ENCODE measurements around the gene HNRNPD. TPM values are rescaled to one million over a fixed set of nuclear protein-coding genes. Genes with fewer than 3 reads are reported as not detected.
"Not testable (repeated sequence)": the region's sequence is repeated elsewhere in the genome, so short reads cannot be mapped to it uniquely, and the experiment has no call there.

HNRNPD gene
- total RNA-seq, 1 experiment from 2014 or later = 88.7 TPM

DNA sequence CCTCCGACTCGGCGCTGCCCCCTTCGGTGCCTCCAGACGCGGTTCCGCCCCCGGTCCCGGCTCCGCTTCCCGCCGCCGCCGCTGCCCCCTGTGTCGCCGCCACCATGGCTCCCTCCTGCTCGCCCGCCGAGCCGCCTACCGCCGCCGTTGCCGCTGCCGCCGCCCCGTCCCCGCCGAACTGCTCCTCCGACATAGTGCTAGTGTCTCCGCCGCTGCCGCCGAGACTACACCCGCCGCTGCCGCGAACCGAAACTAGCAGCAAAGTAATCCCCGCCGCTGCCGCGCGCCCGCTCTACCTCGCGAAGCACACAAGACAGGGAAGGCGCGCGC is 340 bp downstream of the HNRNPD start:
- no peak for DNase-seq (ENCODE audit: low read depth)

DNA sequence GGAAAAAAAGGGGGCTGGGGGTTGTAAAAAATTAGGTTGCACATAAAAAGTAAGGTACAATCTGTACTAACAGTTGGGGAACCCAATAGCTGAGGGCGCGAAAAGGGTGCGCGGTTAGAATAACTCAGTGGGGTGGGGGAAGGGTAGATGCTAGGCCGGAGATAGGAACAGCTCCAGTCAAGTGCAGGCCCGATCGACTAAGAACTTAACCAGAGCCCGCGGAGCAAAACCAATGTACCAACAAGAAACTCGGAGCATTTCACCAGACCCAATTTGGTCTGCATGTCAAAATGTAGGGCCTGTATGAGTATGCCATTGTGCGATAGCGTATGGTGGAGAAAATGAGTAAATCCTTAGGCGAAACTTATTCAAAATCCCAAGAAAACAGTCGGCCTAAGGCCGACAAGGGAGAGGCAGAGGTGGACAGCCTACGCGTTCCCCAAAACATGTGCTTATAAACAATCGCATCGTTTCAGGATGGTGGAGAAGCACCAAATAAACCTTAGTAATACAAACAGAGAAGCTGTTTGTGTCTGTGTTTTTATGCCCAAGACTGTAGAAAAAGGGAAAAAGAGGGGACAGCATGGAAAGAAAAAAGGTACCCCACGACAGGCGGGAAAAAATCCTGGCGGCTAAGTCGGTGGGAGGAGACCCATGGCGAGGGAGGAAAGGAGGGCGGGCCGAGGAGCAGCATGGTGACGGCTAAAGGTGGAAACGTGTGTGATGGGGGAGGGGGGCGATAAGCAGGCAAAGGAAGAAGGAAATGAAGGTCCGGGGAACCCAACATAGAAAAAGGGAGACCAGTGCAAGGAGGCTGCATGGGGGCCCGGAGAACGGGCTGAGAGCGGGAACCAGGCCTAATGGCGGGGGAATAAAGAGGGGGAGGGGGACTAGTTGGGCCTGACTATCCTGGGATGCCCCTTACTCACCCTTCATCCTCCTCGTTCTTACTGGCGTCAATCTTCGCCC is 990 bp downstream of the HNRNPD start:
- DNase-seq (ENCODE audit: low read depth) = peak; percentile 84

DNA sequence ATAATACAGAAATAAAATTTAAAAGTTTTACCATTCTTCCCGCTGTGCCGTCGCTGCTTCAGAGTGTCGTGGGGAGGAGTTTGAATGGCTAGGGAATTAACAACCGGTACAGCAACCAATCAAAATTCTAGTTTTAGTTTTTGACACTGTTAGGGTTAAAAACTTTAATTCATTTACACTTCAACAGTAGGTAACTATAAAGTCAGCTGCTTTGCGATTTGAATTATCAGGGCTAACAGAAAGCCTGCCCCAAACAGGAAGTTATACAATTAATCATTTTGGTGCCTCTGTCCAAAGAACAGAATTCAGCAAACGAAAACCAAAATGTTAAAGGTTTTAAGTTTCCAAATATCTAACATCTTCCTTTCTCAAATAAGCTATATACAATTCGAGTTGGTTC is 2.3 kb downstream of the HNRNPD start:
- DNase-seq (ENCODE audit: low read depth) = peak; percentile 21

DNA sequence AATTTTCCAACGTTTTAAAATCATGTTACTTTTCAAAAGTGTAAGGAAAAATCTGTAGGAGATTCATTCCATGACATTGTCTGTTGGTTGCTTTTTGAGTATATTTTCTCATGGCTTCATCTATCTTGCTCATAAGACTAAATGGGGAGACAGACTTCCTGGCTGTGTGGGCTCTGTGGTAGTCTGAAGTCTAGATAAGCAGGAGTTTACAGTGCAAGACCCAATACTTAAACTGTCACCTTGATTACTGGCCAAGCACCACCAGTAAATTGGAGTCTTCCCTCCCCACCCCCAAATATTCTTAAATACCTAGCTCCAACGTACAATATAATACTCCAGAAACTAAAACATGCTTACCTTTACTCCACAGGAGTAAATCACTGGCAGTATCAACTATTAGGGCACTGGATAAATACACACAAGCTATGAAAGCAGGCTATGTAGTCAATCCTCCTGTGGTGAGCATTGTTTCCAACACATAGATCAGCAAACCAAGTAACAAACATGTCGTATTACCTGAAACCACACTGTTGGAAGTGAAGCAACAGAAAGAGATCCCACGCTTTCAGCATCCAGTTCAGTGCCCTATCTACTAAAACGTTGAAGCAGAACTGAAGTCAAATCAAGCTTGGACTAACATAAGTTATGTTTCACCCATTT is 6.2 kb downstream of the HNRNPD start:
- DNase-seq (ENCODE audit: low read depth) = no peak

DNA sequence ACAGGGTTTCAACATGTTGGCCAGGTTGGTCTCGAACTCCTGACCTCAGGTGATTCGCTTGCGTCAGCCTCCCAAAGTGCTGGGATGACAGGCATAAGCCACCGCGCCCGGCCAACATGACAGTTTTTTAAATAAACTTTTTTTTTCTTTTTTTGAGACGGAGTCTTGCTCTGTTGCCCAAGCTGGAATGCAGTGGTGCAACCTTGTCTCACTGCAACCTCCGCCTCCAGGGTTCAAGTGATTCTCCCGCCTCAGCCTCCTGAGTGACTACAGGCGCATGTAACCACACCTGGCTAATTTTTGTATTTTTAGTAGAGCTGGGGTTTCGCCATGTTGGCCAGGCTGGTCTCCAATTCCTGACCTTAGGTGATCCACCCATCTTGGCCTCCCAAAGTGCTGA is 7.4 kb downstream of the HNRNPD start:
- DNase-seq (ENCODE audit: low read depth) = not testable (repeated sequence)

DNA sequence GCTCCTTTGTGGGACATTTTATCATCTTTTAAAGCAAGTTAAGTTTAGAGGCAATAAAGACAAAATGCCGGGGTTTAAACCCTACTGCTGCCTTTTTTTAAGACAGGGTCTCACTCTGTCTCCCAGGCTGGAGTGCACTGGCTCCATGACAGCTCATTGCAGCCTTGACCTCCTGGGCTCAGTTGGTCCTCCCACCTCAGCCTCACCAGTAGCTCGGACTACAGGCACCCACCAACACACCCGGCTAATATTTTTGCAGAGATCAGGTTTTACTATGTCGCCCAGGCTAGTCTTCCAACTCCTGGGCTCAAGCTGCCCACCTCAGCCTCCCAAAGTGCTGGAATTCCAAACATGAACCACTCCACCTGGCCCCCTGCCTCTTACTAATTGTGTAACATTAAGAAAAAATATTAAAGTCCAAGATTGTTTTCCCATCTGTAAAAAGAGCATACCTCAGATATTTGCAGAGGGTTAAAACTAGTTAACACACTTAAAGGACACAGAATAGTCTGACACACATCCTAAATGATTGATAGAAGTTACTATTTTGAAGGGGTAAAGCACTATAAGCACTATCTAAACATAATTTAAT is 9.8 kb downstream of the HNRNPD start:
- no peak for DNase-seq (ENCODE audit: low read depth)

DNA sequence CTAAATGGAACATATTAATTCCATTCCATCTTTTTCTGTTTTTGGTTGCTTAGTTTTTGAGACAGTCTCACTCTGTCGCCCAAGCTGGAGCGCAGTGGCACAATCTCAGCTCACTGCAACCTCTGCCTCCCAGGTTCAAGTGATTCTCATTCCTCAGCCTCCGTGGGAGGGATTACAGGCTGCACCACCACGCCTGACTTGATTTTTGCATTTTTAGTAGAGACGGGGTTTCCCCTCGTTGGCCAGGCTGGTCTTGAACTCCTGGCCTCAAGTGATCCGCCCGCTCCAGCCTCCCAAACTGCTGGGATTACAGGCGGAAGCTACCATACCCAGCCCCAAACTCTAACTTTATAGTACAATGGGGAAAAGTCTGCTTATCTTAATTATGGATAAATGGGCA is 11.2 kb downstream of the HNRNPD start:
- no peak for DNase-seq (ENCODE audit: low read depth)

DNA sequence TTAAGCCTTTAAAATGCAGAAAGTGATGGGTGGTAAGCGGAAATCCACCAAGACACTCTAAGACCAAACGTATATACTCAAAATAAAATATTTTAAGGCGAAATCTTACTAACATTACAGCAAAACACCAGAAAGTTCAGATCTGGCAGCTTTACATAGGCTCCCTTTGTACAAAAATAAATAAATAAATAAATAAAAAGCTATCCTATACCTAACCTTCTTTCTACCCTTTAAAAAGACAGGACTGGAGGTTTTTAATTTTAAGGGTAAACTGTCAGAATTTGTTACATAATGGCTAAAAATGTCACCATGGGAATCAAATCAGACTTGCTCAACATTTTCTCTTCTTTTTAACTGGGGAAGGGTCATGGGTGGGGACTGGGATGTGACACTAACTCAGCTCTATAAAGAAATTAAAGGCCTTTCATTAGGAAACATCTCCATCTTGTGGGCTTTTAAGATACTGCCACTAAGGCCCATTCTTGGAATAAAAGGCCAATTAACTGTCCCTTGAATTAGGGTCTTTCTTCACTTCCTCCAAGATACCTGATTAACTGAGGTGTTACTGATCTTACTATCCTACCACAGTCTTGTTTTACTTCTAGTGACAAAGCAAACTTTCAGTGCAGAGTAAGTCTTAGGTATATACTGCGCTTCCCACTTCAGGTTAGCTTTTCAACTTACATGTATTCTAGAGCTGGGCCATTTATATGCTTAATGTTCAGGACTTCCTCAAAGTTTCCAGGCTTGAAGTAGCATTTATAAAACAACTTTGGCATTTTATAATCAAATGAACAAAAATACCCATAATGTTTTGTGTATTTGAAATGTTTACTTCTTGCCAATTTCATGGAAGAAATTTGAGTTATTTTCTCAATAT is 13.3 kb downstream of the HNRNPD start:
- peak; percentile 27 for DNase-seq (ENCODE audit: low read depth)

DNA sequence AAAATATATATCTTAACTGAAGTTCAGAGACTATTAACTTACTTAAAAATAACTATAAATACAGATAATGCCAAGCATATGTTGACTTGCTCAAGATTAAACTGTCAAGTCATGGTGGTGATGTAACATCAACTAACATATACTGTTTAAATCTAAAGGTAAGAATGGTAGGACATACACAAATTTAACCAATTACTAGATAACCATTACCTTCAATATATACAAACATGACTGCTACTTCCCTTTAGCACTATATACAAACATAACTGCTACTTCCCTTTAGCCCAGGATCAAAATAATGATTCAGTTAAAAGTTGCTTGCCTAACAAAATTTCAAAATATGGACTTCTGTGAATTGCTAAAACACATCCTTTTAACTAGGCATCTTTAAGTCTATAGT is 14.9 kb downstream of the HNRNPD start:
- DNase-seq (ENCODE audit: low read depth) = no peak

DNA sequence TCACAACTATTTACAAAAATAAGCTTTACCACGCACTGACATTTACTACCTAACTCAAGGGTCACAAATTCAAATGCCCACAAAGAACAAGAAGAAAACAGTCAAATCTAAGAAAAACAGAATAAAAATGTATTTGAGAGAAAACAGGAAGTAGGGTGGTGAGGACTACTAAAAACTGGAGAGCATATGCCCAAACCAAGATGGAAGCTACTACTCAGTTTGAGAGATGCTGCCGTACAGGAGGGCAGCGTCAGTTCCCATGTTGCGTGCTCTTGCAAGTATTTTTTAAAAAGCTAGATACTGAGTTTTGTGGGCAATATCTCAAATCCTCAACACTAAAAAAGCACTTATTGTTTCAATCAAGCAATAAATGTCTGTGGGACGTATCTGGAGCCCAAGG is 16.2 kb downstream of the HNRNPD start:
- DNase-seq (ENCODE audit: low read depth) = no peak

DNA sequence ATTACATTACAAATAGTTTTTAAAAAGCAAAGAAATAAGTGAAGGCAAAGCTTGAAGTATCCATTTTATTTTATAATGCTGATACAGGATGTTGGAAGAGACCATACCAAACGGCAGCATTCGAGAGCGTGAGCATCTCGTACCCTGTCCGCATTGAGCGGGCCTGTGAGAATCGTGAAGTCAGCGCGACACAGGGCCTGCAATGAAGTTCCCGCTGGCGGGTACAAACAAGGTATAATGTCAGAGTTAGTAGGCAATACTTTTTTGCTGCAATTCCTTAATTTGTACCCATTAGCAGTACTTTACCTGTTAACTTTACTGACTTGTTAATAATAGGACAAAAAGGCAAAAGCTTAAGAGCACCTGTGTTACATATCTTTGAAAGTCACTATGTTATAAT is 19.0 kb downstream of the HNRNPD start:
- DNase-seq (ENCODE audit: low read depth) = no peak

DNA sequence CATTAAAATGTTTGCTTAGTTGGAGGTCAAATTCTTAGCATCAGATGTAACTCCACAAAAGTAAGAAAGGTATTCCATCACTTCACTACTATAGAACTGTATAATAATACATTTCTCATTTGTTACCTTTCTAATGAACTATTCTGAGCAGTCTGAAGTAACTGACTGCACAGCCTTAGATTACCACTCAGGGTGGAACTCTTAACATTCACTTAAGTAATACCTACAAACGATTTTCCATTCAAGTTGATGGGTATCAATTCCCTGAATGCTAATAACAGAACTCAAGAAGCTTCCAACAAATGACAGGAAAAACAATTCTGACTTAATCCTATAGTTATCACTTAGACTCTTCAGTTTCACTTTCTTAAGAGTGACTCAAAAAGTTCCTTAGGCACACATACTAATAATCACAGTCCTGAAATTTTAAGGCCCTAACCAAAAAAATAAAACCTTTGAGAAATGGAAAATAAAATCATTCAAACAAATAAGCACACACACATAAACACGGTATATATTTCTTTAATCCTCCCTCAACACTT is 20.9 kb downstream of the HNRNPD start:
- no peak for DNase-seq (ENCODE audit: low read depth)

DNA sequence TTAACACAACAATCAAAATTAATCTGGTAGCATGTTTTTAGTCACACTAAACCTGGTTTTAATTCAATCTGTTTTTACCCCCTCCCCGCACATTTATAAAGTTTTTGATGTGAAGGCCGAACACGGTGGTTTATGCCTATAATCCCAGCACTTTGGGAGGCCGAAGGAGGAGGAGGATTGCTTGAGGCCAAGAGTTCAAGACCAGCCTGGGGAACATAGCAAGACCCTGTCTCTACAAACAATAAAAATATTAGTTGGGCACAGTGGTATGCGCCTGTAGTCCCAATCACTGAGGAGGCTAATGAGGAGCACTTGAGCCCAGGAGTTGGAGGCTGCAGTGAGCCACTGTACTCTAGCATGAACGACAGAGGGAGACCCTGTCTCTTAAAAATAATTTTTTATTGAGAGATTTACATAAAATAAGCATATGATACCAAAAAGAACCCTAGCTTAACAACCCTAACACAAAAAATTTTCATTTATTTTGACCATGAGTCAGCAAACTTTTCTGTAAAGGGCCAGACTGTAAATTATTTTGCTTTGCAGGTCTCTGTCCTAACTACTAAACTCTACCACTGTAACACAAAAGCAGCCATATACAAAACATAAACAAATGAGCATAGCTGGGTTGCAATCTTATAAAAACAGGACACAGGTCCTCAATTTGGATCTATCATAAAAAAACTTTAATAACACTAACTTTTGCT is 21.5 kb downstream of the HNRNPD start:
- DNase-seq (ENCODE audit: low read depth) = no peak

DNA sequence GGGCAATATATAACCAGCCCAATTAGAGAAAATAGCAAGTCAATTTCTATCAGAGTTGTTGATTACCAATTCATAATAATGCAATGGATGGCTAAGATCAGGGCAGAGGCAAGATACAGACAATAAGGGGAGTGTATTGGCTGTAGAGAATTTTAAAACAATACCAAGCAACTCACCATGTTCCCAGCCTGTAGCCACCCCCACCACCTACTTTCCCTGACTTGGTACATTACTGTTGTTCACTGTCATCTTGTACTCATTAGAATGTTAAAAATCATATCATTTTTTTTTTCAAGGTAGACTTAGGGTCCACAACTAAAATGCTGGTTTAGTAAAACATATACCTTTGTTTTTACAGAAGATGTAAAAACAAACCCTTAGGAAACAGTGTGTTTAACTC is 27.7 kb downstream of the HNRNPD start:
- no peak for DNase-seq (ENCODE audit: low read depth)

DNA sequence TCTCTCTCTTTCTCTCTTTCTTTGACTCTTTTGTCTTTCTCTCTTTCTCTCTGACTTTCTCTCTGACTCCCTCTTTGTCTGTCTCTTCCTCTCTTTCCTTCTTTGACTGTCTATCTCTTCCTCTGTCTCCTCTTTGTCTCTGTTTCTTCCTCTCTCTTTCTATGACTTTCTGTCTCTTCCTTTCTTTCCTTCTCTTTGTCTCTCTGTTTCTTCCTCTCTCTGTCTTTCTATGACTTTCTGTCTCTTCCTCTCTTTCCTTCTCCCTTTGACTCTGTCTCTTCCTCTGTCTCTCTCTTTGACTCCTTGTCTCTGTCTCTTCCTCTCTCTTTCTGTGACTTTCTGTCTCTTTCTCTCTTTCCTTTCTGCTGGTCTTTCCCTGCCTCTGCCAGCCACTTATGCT is 38.7 kb downstream of the HNRNPD start:
- no peak for DNase-seq (ENCODE audit: low read depth)

DNA sequence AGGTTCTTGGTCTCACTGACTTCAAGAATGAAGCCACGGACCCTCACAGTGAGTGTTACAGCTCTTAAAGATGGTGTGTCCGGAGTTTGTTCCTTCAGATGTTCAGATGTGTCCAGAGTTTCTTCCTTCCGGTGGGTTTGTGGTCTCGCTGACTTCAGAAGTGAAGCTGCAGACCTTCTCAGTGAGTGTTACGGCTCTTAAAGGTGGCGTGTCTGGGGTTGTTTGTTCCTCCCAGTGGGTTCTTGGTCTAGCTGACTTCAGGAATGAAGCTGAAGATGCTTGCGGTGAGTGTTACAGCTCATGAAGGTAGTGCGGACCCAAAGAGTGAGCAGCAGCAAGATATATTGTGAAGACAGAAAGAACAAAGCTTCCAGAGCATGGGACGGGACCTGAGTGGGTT is 40.1 kb downstream of the HNRNPD start:
- DNase-seq (ENCODE audit: low read depth) = not testable (repeated sequence)

DNA sequence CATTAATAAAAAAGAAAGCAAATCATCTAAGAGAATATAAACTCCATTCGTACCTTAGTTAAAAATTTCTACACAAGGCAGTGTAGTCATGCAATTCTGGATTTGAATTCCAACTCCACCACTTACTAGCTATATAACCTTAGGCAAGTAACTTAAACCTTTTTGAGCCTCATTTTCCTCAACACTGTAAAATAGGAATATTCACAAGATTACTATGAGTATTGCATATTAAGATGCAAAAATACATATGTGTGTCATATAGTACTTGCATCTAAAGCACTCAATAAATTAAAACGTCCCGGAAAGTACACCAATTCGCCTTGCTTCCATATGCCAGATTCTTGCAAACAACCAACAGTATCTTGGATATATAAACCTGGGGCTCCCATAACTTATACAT is 42.0 kb downstream of the HNRNPD start:
- no peak for DNase-seq (ENCODE audit: low read depth)

DNA sequence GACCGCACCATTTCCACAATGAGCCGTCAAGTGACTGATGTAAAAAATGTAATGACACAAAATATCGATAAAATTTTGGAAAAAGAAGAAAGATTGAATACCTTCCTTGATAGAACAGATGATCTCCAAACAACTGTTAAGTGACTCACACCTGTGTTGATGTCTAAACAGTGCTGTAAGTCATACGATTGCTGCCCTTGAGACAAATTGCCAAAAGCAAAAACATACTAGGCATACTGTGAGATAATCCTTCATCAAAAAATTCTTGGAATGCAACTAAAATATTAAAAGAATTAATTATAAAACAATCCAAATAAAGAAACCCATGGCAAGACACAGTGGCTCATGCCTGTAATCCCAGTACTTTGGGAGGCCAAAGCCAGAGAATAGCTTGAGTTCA is 53.4 kb downstream of the HNRNPD start:
- peak; percentile 9 for DNase-seq (ENCODE audit: low read depth)

DNA sequence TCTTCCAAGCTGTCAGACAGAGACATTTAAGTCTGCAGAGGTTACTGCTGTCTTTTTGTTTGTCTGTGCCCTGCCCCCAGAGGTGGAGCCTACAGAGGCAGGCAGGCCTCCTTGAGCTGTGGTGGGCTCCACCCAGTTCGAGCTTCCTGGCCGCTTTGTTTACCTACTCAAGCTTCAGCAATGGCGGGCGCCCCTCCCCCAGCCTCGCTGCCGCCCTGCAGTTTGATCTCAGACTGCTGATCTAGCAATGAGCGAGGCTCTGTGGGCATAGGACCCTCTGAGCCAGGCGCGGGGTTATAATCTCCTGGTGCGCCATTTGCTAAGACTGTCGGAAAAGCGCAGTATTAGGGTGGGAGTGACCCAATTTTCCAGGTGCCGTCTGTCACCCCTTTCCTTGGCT is 70.7 kb downstream of the HNRNPD start:
- DNase-seq (ENCODE audit: low read depth) = not testable (repeated sequence)
